HG03066 (cell line): ENCODE results near the gene KRTAP10-1.
"Not testable (repeated sequence)": the region's sequence is repeated elsewhere in the genome, so short reads cannot be mapped to it uniquely, and the experiment has no call there.

Source experiments
- ATAC-seq: cut with Tn5 transposase; IDR thresholded peaks from one replicate; pipeline ENCODE4 v1.9.1; 2021; ENCODE audit warnings: low read depth; ENCODE audit not compliant: unreplicated experiment

KRTAP10-1 gene

DNA sequence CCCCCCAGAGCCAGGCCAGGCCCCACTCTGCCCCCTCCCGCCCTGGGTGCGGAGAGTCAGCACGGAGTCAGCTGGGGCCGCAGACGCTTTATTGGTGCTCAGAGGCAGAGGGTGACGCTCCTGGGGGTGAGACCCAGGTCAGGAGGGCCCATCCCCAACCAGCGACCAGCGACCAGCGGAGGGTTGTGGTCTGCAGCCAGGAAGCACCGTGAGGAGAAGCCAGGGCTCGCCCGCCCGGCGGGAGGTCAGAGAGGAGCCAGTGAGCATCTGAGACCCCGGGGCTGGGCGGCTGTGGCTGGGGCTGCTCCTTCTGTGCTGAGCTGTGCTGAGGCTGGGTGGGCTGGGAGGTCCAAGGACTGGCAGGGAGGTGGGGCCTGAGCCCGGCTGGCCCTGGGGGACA lies 10.3 kb upstream of the KRTAP10-1 start:
- ATAC-seq = not testable (repeated sequence)

DNA sequence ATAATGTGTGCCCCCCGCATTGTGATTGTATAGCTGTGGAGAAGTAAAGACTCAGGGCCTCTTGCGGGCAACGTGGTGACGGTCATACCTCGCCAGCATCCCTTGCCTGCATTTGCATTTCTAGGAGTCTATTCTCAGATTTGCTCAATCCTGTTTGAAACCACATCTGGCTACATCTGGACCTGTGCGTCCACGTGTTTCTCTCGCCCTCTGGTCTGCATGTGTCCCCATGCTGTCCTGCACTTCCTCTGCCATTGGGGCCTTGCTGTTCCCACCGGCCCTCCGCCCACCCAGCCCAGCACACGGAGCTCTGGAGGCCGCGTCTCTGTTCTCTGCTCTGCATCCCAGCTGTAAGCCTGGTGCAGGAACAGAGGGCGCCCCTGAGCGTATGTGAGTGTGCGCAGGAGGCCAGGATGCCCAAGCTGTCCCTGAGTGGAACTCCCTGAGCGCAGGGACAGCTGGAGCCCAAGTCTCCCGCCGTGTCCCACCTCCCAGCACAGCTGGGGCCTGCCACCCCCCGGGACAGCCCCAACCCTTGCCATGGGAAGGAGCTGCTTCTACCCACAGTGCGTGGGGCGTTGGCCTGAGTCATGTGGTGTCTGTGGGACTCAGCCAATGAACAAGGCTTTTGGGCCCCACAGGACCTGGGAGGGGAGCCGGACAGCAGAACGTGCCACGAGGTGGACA lies 9.7 kb upstream of the KRTAP10-1 start:
- no peak for ATAC-seq

DNA sequence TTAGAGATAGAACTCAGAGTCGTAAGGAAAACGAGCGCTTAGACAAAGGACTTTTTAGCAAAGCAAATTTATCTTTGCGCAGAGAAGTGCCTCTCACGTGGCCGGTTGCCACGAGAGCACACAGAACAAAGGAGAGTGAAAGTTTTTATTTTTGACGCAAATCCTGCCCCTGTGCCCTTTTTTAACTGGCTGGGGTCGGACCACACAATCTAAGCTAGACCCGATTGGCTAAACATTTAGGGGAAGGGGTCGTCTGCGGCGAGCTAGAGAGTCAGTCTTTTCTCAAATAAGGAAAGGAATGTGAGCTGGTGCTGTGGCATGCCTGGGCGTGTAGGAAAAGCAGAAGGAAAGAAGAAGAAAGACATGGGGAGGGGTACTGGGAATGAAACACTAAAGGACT lies 8.9 kb upstream of the KRTAP10-1 start:
- ATAC-seq = no peak

GRCh38 chr21:44548381-44548780 lies 8.4 kb upstream of the KRTAP10-1 start:
- ATAC-seq = no peak

GRCh38 chr21:44547656-44548331 lies 7.8 kb upstream of the KRTAP10-1 start:
- ATAC-seq = no peak

- no peak for ATAC-seq
These were observed 4.6 kb upstream of the KRTAP10-1 start for GRCh38 chr21:44544566-44544965.

DNA sequence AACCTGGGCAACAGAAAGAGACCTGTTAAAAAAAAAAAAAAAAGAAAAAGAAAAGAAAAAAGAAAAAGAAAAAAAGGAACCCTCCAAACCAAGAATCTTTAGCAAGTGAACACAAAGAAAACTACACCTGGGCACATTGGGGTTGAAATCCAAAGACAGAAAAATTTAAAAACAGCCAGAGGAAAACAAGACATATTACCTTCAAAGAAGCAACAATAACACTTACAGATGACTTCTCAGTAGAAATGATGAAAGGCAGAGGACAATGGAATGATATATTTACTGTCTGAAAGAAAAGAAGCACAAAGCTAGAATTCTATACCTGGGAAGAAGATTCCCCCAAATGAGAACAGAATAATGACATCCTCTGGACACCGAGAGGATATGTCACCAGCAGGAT lies 2.7 kb upstream of the KRTAP10-1 start:
- no peak for ATAC-seq

- ATAC-seq = no peak
These were observed 820 bp upstream of the KRTAP10-1 start for GRCh38 chr21:44540741-44541288.

GRCh38 chr21:44539046-44539445 lies 949 bp downstream of the KRTAP10-1 start:
- ATAC-seq = no peak

DNA sequence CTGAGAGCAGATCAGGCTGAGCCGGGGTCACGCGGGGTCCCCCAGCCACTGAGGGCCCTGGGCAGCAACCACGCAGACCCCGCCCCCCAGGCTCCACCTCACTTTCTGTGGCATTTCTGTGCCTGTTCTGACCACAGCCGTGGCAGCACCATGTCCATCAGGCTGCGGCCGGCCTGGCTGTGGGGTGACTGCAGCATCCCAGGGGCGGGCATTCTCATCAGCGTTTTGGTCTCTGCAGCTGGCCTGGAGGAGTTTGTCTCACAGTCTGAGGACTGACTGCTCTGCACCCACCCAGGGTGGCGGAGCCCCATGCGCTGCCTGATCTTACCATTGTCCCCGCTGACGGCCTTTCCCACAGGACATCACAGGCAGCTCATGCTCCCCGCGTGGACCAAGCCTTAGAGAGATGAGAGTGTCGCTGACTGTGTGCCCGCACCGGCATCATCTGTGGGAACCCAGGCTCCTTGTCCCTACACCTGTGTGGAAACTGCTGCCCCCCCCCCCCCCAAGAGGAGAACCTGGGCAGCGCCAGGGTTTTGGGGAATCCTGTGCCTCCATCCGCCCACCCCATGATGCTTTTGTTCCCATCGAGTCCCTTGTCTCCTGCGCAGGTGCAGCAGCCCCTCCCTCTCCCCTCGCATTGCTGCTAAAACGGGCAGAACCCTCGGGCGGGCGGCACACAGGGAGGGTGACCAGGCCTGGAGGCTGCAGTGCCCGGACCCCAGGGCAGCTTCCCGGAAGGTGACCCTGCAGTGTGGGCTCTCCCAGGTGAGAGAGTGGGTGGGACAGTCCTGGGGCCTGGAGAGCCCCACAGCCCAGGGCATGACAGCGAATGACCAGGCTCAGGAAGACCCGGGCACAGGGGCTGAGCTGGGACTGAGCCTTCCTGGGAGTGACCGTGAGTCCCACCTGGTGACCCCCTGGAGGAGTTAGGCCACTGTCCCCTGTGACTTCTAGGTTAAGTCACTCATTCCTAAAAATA lies 1.8 kb downstream of the KRTAP10-1 start:
- ATAC-seq = no peak

DNA sequence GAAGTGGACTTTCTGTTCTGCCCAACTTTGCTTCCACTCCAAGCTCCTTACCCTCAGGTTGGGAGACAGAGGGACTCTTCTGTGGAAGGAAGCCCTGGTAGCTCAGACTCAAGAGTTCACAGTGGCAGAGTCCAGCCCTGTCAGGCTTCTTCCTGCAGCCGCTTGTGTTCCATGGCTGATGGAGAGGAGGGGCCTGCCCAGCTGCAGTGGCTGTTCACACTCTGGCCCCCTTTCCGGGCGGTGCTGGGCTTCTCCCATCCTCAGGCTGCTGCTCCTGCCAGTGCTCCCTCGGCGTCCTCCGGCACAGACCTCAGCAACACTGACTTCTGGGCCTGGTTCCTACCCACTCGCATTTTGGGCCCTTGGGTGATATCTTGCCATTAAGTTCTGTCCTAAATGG lies 4.0 kb downstream of the KRTAP10-1 start:
- ATAC-seq = no peak

DNA sequence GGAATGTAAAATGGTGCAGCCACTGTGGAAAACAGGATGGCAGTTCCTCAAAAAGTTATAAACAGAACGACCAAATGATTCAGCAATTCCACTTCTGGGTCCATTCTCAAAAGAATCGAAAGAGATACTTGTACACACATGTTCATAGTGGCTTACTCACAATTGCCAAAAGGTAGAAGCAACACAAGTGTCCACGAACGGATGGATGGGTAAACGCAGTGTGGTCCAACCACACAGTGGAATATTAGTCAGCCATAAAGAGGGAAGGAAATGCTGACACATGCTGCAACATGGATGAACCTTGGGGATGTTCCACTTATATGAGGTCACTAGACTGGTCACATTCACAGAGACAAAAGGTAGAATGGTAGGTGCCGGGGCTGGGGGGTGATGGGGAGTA lies 5.3 kb downstream of the KRTAP10-1 start:
- ATAC-seq = no peak

DNA sequence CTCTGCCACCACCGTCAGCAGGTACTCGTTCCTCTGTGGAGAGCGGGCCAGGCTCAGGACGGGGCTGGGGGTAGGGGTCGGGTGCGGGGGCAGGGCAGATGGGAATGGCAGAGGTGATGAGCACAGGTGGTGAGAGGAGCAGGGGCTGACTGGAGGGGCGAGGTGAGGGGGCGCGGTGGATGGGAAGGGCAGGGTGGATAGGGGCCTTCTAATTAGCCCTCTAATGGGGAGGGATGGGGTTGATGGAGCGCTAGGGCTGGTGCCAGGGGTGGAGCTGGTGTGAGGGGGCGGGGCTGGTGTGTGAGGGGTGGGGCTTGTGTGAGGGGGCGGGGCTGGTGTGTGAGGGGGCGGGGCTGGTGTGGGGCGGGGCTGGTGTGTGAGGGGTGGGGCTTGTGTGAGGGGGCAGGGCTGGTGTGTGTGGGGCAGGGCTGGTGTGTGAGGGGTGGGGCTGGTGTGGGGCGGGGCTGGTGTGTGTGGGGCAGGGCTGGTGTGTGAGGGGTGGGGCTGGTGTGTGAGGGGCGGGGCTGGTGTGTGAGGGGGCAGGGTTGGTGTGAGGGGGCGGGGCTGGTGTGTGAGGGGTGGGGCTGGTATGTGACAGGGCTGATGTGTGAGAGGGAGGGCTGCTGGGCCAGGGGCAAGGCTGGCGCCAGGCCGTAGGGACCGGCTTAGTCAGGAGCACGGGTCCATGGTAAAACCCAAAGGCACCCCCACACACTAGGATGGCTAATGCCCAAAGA lies 5.9 kb downstream of the KRTAP10-1 start:
- ATAC-seq = no peak

GRCh38 chr21:44533121-44533890 lies 6.7 kb downstream of the KRTAP10-1 start:
- ATAC-seq = no peak

- ATAC-seq = no peak
These were observed 7.3 kb downstream of the KRTAP10-1 start for GRCh38 chr21:44532712-44533111.

- ATAC-seq = no peak
These were observed 8.1 kb downstream of the KRTAP10-1 start for GRCh38 chr21:44531606-44532564.

DNA sequence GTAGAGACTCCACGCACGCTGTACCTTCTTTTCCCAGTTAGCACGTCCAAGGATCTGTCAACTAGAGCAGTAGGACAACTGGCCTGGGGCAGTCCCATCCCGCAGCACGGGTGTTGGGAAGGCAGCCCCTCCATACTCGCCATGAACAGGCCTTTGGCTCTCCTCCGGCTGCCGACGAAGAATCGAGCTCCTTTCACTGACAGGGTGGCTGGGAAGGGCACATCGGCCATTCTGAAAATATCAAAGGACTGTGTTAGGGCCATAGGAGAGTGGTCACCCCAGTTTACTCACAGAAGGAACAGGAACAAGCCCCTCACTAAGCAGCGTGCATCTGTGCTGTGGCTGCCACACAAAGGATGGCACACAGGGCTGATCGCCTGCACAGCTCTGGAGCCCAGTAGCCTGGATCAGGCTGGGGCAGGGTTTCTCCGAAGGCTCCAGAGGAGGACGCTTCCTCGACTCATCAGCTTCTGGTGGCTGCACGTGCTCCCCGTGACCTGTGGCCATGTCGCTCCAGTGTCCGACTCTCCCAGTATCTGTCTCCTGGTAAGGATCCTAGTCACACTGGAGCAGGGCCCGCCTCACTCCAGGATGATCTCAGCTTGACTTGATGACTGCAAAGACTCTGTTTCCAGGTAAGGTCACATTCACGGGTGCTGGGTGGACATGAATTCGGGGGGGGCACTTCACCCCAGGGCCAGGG lies 8.9 kb downstream of the KRTAP10-1 start:
- no peak for ATAC-seq
